Astrocyte of the cerebellum (primary cell): ENCODE data around the gene SLC26A4.

ENCODE experiments used
- DNase-seq: peaks from one replicate; pipeline ENCODE4 v3.0.0-alpha.2; 2011; ENCODE audit warnings: low read depth
- H3K4me3 ChIP-seq: 2 replicates; pipeline ENCODE4 v1.5.1; 2011; ENCODE audit warnings: mild to moderate bottlenecking, low read depth, low read length, moderate library complexity
- in situ Hi-C: cut with HindIII; loops from 2 replicates; pipeline ENCODE4 v1.10.0; 2017; ENCODE audit warnings: low sequenced_read_pairs
- TF ChIP-seq, protein P1 (sequence below): IDR thresholded peaks from 2 replicates; pipeline ENCODE4 v1.5.1; 2012; ENCODE audit warnings: low read length, low read depth, moderate library complexity, mild to moderate bottlenecking; ENCODE audit errors: missing control alignments

SLC26A4 gene

DNA sequence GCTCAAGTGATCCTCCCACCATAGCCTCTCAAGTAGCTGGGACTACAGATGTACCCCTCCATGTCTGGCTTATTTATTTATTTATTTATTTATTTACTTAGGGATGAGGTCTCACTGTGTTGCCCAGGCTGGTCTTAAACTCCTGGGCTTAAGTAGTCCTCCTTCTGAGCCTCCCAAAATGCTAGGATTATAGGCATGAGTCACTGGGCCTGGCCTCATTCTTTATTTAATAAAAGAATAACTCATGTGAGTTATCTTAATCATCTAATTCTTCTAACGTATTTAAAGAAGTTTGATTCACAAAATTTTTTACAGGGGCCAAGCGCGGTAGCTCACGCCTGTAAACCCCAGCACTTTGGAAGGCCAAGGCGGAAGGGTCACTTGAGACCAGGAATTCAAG, 8.0 kb upstream of the SLC26A4 start:
- in situ Hi-C loops, result no loop called here
- no peak overlapping the region for H3K4me3 ChIP-seq
- TF ChIP-seq, protein P1, sequence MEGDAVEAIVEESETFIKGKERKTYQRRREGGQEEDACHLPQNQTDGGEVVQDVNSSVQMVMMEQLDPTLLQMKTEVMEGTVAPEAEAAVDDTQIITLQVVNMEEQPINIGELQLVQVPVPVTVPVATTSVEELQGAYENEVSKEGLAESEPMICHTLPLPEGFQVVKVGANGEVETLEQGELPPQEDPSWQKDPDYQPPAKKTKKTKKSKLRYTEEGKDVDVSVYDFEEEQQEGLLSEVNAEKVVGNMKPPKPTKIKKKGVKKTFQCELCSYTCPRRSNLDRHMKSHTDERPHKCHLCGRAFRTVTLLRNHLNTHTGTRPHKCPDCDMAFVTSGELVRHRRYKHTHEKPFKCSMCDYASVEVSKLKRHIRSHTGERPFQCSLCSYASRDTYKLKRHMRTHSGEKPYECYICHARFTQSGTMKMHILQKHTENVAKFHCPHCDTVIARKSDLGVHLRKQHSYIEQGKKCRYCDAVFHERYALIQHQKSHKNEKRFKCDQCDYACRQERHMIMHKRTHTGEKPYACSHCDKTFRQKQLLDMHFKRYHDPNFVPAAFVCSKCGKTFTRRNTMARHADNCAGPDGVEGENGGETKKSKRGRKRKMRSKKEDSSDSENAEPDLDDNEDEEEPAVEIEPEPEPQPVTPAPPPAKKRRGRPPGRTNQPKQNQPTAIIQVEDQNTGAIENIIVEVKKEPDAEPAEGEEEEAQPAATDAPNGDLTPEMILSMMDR, result no peak
- no peak for DNase-seq

DNA sequence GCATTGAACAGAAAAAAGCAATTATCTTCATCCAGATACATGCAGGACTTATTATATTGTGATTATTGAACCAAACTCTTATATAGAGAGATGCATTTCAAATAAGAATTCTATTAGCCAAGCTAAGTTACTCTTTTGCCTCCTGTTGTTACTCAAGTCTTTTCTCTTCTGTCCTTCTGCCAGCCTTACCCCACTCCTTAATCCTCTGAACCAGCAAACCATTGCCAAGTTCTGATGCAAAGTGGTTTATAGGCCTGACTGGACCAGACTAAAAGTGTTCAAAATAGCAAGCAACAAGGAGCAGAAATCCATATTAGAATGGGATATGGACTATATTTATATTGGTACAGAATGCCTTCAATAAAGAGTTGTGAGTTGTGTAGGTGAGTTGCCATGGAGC, 2.2 kb upstream of the SLC26A4 start:
- DNase-seq, result no peak
- in situ Hi-C loops, result no loop called here
- H3K4me3 ChIP-seq, result no peak overlapping the region
- TF ChIP-seq, protein P1, result no peak

DNA sequence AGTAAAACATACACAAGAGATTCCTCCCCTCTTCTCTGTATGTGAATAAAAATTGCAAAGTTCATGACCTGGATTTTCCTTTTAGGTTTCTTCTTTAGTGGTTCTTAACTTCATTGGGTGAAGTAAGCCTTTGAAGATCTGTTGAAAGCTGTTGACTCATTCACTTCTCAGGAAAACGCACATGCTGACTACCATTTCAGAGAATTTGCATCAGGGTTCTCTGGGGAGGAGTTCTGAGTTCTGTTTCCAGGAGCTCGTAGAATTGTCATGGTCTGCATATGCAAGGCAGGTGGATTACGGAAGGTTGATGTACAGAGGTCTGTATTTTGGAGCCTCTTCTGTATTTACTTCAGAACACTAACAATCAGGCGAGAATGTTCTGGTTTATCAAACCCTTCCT, 962 bp upstream of the SLC26A4 start:
- DNase-seq, result no peak
- TF ChIP-seq, protein P1, result no peak
- in situ Hi-C loops, result no loop called here
- no peak overlapping the region for H3K4me3 ChIP-seq

DNA sequence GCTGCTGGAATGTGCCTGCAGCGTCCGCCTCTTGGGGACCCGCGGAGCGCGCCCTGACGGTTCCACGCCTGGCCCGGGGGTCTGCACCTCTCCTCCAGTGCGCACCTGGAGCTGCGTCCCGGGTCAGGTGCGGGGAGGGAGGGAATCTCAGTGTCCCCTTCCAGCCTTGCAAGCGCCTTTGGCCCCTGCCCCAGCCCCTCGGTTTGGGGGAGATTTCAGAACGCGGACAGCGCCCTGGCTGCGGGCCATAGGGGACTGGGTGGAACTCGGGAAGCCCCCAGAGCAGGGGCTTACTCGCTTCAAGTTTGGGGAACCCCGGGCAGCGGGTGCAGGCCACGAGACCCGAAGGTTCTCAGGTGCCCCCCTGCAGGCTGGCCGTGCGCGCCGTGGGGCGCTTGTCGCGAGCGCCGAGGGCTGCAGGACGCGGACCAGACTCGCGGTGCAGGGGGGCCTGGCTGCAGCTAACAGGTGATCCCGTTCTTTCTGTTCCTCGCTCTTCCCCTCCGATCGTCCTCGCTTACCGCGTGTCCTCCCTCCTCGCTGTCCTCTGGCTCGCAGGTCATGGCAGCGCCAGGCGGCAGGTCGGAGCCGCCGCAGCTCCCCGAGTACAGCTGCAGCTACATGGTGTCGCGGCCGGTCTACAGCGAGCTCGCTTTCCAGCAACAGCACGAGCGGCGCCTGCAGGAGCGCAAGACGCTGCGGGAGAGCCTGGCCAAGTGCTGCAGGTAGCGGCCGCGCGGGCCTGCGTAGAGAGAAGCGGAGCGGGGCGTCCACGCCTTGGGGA, 645 bp downstream of the SLC26A4 start:
- H3K4me3 ChIP-seq, result peak overlapping the region; percentile 43
- DNase-seq, result no peak
- TF ChIP-seq, protein P1, result peak; percentile 28
- in situ Hi-C loops, result no loop called here

DNA sequence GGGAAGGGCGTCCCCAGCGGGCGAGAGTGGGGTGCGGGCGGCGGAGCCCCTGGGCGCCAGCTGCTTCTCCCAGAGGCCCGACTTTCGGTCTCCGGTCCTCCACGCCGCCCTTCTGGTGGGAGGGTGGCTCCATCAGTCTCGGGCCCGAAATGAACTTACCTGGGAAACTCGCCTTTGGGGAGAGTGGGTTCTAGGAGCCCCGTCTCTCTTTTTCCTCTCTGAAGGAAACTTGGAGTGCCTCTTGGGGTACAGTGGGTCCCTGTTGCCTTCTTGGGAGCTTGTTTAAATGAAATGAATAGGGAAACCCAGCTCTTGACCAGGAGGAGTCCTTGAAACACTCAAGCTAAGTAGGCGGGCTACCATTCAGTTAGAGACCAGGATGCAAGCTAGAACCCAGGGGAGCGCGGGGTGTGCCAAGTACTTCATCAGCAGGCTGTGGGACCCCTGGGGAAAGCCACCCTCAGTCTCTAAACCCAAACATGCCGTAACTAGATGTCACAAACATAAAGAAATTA, 1.3 kb downstream of the SLC26A4 start:
- H3K4me3 ChIP-seq, result peak overlapping the region; percentile 43
- in situ Hi-C loops, result no loop called here
- TF ChIP-seq, protein P1, result no peak
- no peak for DNase-seq

DNA sequence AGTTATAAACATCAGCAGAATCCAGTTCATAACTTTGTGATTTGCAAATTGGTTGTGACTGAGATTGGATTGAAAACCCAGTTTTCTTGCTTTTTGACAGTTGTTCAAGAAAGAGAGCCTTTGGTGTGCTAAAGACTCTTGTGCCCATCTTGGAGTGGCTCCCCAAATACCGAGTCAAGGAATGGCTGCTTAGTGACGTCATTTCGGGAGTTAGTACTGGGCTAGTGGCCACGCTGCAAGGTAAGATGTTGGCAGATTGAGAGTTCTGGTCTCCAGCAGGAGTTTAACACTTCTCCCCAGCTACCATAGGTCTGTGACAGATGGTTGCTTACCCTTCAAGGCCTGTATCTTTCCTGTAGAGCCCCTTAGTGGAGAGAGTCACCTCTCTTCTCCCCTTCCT, 2.6 kb downstream of the SLC26A4 start:
- TF ChIP-seq, protein P1, result no peak
- DNase-seq, result no peak
- in situ Hi-C loops, result no loop called here
- H3K4me3 ChIP-seq, result no peak overlapping the region

DNA sequence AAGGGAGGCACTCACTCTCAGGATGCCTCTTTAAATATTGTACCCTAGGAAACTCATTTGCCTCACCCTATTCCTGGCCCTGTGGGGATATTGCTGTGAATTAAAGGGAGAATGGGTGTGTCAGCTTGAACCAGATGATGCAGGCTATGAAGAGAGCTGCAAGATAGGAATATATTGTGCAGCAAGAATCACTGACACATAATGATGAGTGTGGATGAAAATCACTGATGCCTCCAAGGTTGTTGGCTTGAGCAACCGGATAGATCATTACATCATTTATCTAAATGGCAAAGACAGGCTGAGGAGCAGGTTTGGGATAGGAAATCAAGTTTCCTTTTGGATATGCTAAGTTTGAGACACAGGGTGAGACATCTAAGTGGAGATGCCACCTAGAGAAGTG, 6.2 kb downstream of the SLC26A4 start:
- no peak overlapping the region for H3K4me3 ChIP-seq
- TF ChIP-seq, protein P1, result no peak
- in situ Hi-C loops, result no loop called here
- no peak for DNase-seq
